Fibroblast of lung (primary cell): Measurements from ENCODE around the gene RAPGEF4.

ENCODE experiments used
- CTCF ChIP-seq, 2 donors: IDR thresholded peaks in 1 of 2; conservative IDR thresholded peaks in 1 of 2; 1 replicate in 1 of 2; 2 replicates in 1 of 2; pipeline ENCODE4 v1.5.1; 2011 to 2012; ENCODE audit warnings: low read length in 2 of 2, control low read depth in 1 of 2, inconsistent platforms in 1 of 2, low read depth in 1 of 2, mild to moderate bottlenecking in 1 of 2
- EZH2 ChIP-seq: IDR thresholded peaks from 2 replicates; pipeline ENCODE4 v1.5.1; 2012; ENCODE audit warnings: low read length, control low read depth, mild to moderate bottlenecking; ENCODE audit errors: missing control alignments

- no peak for TF ChIP-seq CTCF (conservative IDR thresholded peaks at IDR 0.05 in 1 of 2, IDR thresholded peaks at IDR 0.05 in 1 of 2; ENCODE audit: low read depth in 1 of 2, low read length in 2 of 2)
- no peak for TF ChIP-seq EZH2
Observed at GRCh38 chr2:172811027-172811426, 75.4 kb downstream of the RAPGEF4 start.
